ENCODE data around the gene SEPTIN5. TPM values are rescaled to one million over a fixed set of nuclear protein-coding genes. Genes with fewer than 3 reads are reported as not detected.
"Not testable (repeated sequence)": the region's sequence is repeated elsewhere in the genome, so short reads cannot be mapped to it uniquely, and the experiment has no call there.

Gene SEPTIN5
- polyA plus RNA-seq, 1 of the 3 experiments (the other 2 are of a cell fraction) = 14.0 TPM

DNA sequence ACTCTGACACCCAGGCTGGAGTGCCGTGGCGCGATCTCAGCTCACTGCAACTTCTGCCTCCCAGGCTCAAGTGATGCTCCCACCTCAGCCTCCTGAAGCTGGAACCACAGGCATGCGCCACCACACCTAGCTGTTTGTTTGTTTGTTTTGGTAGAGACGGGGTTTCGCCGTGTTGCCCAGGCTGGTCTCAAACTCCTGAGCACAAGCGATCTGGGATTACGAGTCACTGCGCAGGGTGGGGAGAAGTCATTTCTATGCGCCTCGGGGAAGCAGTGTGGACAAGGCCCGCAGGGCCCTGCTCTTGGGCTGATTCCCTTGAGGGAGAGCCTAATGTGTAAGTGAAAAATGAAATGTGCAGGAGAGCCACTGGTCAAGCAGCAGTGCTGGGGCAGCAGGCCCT lies 19.6 kb upstream of the SEPTIN5 start (continued):
- TF ChIP-seq, protein P1, sequence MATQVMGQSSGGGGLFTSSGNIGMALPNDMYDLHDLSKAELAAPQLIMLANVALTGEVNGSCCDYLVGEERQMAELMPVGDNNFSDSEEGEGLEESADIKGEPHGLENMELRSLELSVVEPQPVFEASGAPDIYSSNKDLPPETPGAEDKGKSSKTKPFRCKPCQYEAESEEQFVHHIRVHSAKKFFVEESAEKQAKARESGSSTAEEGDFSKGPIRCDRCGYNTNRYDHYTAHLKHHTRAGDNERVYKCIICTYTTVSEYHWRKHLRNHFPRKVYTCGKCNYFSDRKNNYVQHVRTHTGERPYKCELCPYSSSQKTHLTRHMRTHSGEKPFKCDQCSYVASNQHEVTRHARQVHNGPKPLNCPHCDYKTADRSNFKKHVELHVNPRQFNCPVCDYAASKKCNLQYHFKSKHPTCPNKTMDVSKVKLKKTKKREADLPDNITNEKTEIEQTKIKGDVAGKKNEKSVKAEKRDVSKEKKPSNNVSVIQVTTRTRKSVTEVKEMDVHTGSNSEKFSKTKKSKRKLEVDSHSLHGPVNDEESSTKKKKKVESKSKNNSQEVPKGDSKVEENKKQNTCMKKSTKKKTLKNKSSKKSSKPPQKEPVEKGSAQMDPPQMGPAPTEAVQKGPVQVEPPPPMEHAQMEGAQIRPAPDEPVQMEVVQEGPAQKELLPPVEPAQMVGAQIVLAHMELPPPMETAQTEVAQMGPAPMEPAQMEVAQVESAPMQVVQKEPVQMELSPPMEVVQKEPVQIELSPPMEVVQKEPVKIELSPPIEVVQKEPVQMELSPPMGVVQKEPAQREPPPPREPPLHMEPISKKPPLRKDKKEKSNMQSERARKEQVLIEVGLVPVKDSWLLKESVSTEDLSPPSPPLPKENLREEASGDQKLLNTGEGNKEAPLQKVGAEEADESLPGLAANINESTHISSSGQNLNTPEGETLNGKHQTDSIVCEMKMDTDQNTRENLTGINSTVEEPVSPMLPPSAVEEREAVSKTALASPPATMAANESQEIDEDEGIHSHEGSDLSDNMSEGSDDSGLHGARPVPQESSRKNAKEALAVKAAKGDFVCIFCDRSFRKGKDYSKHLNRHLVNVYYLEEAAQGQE (IDR thresholded peaks at IDR 0.05; ENCODE audit: low read depth, low read length) = no peak
- no peak for TF ChIP-seq POLR2AphosphoS5 (IDR thresholded peaks at IDR 0.05; ENCODE audit: low read depth, low read length)
- TF ChIP-seq FOXM1 (IDR thresholded peaks at IDR 0.05; ENCODE audit: low read depth) = no peak
- no peak for TF ChIP-seq EP300 (IDR thresholded peaks at IDR 0.05; ENCODE audit: borderline replicate concordance in 1 of 2, low read depth in 1 of 2, low read length in 1 of 2)

DNA sequence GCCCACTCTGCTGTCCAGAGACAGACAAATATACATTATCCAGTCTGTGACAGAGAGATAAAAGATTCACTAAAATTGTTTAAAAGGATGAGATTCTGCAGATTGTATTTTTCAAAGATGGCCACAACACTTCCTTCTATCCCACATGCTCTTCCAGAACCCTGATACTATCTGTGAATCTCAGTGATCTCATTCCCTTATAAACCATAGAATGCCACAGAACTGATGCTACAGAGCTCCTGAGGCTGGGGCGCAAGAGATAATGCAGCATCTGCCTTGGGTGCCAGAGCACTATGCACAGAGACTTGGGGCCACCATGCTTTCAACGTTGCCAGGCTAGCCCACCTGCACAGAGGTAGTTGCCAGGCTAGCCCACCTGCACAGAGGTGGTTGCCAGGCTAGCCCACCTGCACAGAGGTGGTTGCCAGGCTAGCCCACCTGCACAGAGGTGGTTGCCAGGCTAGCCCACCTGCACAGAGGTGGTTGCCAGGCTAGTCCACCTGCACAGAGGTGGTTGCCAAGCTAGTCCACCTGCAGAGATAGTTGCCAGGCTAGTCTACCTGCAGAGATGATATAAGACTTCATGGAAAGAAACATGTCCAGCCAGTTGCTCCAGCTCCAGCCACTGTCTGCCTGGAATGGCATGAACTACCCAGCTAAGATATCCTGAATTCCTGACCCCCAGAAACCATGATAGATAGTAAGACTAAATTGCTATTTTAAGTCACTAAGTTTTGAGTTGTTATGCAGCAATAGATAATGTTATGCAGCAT lies 17.6 kb upstream of the SEPTIN5 start:
- 47% methylated on average over 2 of the region's 2 CpGs for WGBS (ENCODE audit: low lambda C conversion rate)
- H3K27ac ChIP-seq (ENCODE audit: low read depth in 2 of 2, low read length in 1 of 2) = peak overlapping the region in 1 of 2 experiments; percentile 59; a peak in 2 of 4 replicates
- H3K9ac ChIP-seq = no peak overlapping the region
- no peaks in the 10 kb centered on the region for H3K9me2 ChIP-seq
- no peaks in the 10 kb centered on the region for H3K36me3 ChIP-seq (replicated peaks in 1 of 2; ENCODE audit: control insufficient read depth in 1 of 2, insufficient read depth in 2 of 2, low read length in 1 of 2)
- no peak overlapping the region for H3K4me2 ChIP-seq
- no peaks in the 10 kb centered on the region for H4K20me1 ChIP-seq (ENCODE audit: insufficient read depth)
- H3K79me2 ChIP-seq (ENCODE audit: insufficient read depth) = no peaks in the 10 kb centered on the region
- H3F3A ChIP-seq (replicated peaks; ENCODE audit: insufficient read depth) = no peaks in the 10 kb centered on the region
- DNase-seq = peak; percentile 65
- H2AFZ ChIP-seq (ENCODE audit: low read depth) = no peak overlapping the region
- POLR2A ChIA-PET = interaction anchor here (0.6 to 1.3 kb wide), 2 partner anchors 20 to 33 kb away, joined by 3 to 4 read pairs; no protein-coding TSS in a partner anchor
- H3K9me3 ChIP-seq = no peaks in the 10 kb centered on the region
- TF ChIP-seq CHD2 (IDR thresholded peaks at IDR 0.05; ENCODE audit: low read length, partially characterized antibody) = peak; percentile 55
- no peak for TF ChIP-seq RXRA (IDR thresholded peaks at IDR 0.05; ENCODE audit: borderline replicate concordance, low read depth)
- TF ChIP-seq GATA2 (CRISPR knock-in tag; IDR thresholded peaks at IDR 0.05) = peak; percentile 84
- peak; percentile 31; the same call in 1 of the 2 replicates for TF ChIP-seq TCF12 (IDR thresholded peaks at IDR 0.05)
- no peak for TF ChIP-seq TEAD4 (IDR thresholded peaks at IDR 0.05; ENCODE audit: borderline replicate concordance, insufficient read depth)
- TF ChIP-seq RFX5 (IDR thresholded peaks at IDR 0.05; ENCODE audit: low read length) = no peak
- TF ChIP-seq RCOR1 (IDR thresholded peaks at IDR 0.05; ENCODE audit: low read length) = peak; percentile 77
- TF ChIP-seq EP300 (IDR thresholded peaks at IDR 0.05; ENCODE audit: borderline replicate concordance in 1 of 2, low read depth in 1 of 2, low read length in 1 of 2) = peak in 1 of 2 experiments; percentile 78; a peak in 2 of 4 replicates
- TF ChIP-seq FOXM1 (IDR thresholded peaks at IDR 0.05; ENCODE audit: low read depth) = no peak
- no peak for TF ChIP-seq TAF1 (IDR thresholded peaks at IDR 0.05; ENCODE audit: borderline replicate concordance, low read depth, low read length)
- TF ChIP-seq, protein P2, sequence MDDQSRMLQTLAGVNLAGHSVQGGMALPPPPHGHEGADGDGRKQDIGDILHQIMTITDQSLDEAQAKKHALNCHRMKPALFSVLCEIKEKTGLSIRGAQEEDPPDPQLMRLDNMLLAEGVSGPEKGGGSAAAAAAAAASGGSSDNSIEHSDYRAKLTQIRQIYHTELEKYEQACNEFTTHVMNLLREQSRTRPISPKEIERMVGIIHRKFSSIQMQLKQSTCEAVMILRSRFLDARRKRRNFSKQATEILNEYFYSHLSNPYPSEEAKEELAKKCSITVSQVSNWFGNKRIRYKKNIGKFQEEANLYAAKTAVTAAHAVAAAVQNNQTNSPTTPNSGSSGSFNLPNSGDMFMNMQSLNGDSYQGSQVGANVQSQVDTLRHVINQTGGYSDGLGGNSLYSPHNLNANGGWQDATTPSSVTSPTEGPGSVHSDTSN (IDR thresholded peaks at IDR 0.05) = no peak
- TF ChIP-seq MXI1 (IDR thresholded peaks at IDR 0.05; ENCODE audit: low read depth, low read length) = peak; percentile 55; the same call in 1 of the 2 replicates
- peaks cover 0 to 6% of the 10 kb centered on the region in 2 experiments; a peak in 1 of 4 replicates for H3K4me1 ChIP-seq (ENCODE audit: control insufficient read depth in 1 of 2, insufficient read depth in 2 of 2, low read depth in 1 of 2, low read length in 1 of 2)
- CTCF ChIA-PET = interaction anchor here (0.6 to 2.9 kb wide), 8 partner anchors 9 to 64 kb away, joined by 3 to 18 read pairs (median 4); no protein-coding TSS in a partner anchor
- H3K27me3 ChIP-seq (ENCODE audit: insufficient read depth) = no peaks in the 10 kb centered on the region
- no peak overlapping the region for H3K4me3 ChIP-seq (ENCODE audit: low read depth in 2 of 2, low read length in 1 of 2)

DNA sequence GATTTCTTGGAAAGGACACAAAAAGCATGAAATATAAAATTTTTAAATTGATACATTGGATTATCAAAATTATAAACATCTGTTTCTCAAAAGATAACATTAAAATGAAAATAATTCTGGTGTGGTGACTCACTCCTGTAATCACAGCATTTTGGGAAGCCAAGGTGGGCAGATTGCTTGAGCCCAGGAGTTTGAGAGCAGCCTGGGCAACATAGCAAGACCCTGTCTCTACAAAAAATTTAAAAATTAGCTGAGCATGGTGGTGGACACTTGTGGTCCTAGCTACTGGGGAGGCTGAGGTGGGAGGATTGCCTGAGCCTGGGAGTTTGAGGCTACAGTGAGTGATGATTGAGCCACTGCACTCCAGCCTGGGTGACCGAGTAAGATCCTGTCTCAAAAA lies 16.4 kb upstream of the SEPTIN5 start:
- CTCF ChIA-PET = interaction anchor here (0.7 to 2.9 kb wide), 5 partner anchors 19 to 68 kb away, joined by 3 to 18 read pairs (median 4); no protein-coding TSS in a partner anchor
- H3K9me3 ChIP-seq; DNase-seq; H3K27me3 ChIP-seq (ENCODE audit: insufficient read depth); H3K4me2 ChIP-seq; H4K20me1 ChIP-seq (ENCODE audit: insufficient read depth); H3K9me2 ChIP-seq; H3F3A ChIP-seq (replicated peaks; ENCODE audit: insufficient read depth); H3K9ac ChIP-seq; H3K4me1 ChIP-seq (ENCODE audit: control insufficient read depth in 1 of 2, insufficient read depth in 2 of 2, low read depth in 1 of 2, low read length in 1 of 2); H3K36me3 ChIP-seq (replicated peaks in 1 of 2; ENCODE audit: control insufficient read depth in 1 of 2, insufficient read depth in 2 of 2, low read length in 1 of 2); POLR2A ChIA-PET; H3K27ac ChIP-seq (ENCODE audit: low read depth in 2 of 2, low read length in 1 of 2); H2AFZ ChIP-seq (ENCODE audit: low read depth); H3K79me2 ChIP-seq (ENCODE audit: insufficient read depth); H3K4me3 ChIP-seq (ENCODE audit: low read depth in 2 of 2, low read length in 1 of 2): not testable (repeated sequence)
- WGBS (ENCODE audit: low lambda C conversion rate) = 64% methylated on average over 1 of the region's 1 CpG
